NCI-H69 (cell line): ENCODE data around the gene COMP.
A peak's percentile ranks its signal among the peaks of the same experiment; 100 is the strongest.
"Not testable (repeated sequence)": the region's sequence is repeated elsewhere in the genome, so short reads cannot be mapped to it uniquely, and the experiment has no call there.

ENCODE experiments used
- DNase-seq: peaks from one replicate; lab custom pipeline; 2025; lab: John Stamatoyannopoulos, UW

COMP gene

GRCh38 chr19:18790566-18791314, at the start of gene COMP:
Gene COMP, minus strand, starts transcription at chr19:18791305. Its CDS starts 36 bp downstream, at chr19:18791269.
- DNase-seq = no peak

GRCh38 chr19:18840288-18841267, 49.5 kb upstream of the COMP start:
- no peak for DNase-seq

- no peak for DNase-seq
These were observed 48.6 kb upstream of the COMP start for GRCh38 chr19:18839465-18840287.

DNA sequence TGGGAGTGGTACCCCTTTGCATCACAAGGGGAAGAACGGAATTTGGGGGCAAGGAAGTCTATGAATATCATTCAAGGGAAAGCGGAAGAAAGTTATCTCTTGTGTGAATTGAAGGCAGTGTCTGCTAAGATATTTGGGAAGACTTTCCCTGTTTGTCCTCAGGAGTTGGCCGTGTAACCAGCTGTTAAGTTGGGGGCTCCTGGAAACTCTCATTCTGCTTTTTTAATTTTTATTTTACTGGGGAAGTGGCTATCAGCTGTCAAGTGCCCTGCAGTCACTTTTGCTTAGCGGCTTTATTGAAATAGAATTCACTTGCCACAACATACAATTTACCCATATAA, 43.5 kb upstream of the COMP start:
- no peak for DNase-seq

DNA sequence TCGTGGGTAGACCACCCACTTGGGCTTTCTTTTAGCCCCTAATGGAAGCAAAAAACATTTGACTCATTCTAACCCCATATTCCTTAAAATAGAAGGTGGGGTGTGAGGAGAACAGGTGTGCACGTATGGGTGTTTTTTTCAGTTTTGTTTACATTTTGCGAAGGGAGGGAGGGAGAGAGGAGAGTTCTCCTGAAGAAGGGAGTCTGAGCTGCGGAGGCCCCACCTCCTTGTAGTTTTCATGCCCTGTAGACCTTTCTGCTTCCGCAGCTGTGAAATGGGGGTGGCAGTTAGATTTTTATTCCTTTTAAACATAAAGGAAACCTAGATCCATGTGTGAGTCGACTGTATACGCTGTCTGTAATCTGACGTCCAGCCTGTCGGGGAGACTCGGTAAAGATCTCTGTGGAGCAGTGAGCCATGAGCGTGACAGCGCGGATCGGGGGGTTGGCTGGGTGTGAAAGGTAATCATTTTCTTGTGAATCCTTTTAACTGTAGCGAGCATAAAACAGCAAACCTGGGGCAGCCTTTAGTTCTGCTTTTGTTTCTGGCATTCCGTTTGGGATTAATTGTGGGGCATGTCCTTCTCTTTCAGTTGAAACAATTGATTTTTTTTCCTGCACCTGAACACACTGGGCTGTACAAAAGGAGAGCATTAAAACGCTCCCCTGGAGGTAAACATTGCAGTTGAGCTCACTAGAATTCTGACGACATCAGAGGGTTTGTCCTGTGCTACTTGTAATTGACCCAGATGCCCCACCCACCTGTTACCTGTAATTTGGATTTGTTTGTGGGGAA, 42.9 kb upstream of the COMP start:
- DNase-seq = peak; percentile 97

DNA sequence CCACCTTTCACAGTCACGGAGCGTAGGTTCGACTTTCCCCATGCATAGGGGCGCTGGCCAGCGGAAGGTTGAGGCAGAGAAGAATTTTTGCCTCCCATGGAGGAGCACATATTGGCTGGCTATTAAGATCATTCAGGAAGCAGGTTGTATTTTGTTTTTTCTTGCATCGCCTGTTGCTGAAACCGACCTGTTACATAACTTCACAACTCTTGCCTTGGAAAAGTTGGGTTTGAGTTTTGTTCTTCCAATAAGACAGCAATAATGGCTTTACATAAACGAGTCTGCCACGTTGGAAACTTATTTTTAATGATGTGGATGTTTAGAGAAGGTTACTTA, 42.0 kb upstream of the COMP start:
- DNase-seq = peak; percentile 54

GRCh38 chr19:18832306-18833140, 41.4 kb upstream of the COMP start:
- peak; percentile 54 for DNase-seq

GRCh38 chr19:18831524-18832305, 40.6 kb upstream of the COMP start, which contains the start of gene UPF1:
Gene UPF1, plus strand, starts transcription at chr19:18831959. Its CDS starts 251 bp downstream, at chr19:18832210.
- DNase-seq = peak; percentile 98

- DNase-seq = no peak
These were observed 39.4 kb upstream of the COMP start for GRCh38 chr19:18830488-18830887.

GRCh38 chr19:18828786-18829185, 37.7 kb upstream of the COMP start:
- no peak for DNase-seq

DNA sequence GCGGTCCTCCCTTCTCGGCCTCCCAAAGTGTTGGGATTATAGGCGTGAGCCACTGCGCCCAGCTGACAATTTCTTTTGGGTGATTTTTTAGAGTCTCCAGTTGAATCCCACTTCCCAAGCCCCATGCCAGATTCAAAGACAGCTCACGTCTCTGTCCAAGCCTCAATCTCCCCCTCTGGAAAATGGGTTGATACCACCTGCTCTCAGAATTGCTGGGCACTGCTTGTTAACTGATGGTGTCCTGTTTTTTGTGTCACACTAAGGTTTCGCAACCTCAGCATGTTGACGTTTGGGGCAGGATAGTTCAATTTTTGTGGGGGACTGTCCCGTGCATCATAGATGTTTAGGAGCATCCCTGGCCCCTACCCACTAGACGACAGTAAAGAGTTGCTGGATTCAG, 26.5 kb upstream of the COMP start:
- no peak for DNase-seq

DNA sequence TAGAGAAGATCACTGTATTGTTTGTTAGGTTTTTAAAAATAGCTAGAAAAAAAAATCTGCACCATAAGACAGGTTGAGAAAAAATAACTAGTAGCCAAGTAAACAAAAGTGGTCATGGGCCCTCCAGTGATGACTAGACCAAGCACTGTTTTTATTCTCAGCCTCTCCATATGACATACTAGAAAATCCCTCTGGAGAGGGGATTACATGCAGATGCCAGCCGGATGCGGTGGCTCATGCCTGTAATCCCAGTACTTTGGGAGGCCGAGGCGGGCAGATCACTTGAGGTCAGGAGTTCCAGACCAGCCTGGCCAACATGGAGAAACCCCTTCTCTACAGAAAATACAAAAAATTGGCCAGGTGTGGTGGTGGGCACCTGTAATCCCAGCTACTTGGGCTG, 25.5 kb upstream of the COMP start:
- not testable (repeated sequence) for DNase-seq

DNA sequence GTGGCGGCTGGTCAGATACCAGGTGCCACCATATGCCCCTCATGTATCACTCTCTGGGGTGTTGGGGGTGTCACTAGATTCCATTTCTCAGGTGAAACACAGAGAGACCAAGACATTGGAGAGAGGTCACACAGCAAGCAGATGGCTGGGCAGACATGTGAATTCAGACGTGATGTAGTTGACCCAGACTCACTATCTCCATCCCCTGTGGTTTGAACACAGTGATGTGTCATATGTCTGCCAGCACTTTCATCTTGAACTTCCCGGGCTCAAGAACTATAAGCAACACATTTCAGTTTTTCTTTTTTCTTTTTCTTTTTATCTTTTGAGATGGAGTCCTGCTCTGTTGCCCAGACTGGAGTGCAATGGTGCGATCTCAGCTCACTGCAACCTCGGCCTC, 24.6 kb upstream of the COMP start:
- no peak for DNase-seq

GRCh38 chr19:18814063-18814462, 23.0 kb upstream of the COMP start:
- DNase-seq = no peak

GRCh38 chr19:18811638-18812037, 20.5 kb upstream of the COMP start:
- not testable (repeated sequence) for DNase-seq

- DNase-seq = no peak
These were observed 18.2 kb upstream of the COMP start for GRCh38 chr19:18809149-18809868.

DNA sequence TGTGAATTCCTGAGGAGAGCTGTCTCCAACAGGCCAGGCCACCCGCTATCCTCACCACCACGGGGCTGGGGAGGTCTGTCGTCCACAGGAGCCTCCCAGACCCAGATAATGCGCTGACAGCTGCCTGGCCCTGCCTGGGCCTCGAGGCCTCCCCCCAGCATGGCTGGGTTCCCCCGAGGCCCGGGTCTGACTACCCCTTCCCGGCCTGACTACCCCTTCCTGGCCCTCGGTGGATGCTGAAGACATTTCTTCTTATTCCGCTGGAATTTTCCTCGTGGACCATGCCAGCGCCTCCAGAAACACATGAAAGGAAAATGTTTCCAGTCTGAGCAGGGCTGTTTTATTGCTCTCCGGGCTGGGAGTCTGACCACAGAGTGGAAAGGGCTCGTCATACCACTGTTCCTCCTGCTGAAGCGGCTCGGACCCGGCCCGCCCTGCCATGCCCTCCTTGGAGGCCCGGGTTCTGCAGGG, 16.8 kb upstream of the COMP start:
- DNase-seq = no peak

- no peak for DNase-seq
These were observed 13.5 kb upstream of the COMP start for GRCh38 chr19:18804643-18805042.

- no peak for DNase-seq
These were observed 13.1 kb upstream of the COMP start for GRCh38 chr19:18804139-18804601.
